Measurements from ENCODE around the gene CFAP74. TPM values are rescaled to one million over a fixed set of nuclear protein-coding genes. Genes with fewer than 3 reads are reported as not detected.

Gene CFAP74
- total RNA-seq, 2 experiments from 2014 or later, result not detected

- no peak for TF ChIP-seq CTCF (IDR thresholded peaks at IDR 0.05)
- intact Hi-C loops (cut with DNase I, micrococcal nuclease), result no loop called here
- H3K4me3 Mint-ChIP-seq, result no peak overlapping the region
- ATAC-seq (ENCODE audit: poor library complexity) (no peak), DNase-seq (no peak)
- H3K27ac Mint-ChIP-seq, result no peak overlapping the region
- Histone ChIP-seq H3K4me3 (ENCODE audit: low read length) (no peak overlapping the region), H3K27ac (ENCODE audit: low read depth in 1 of 2, low read length in 2 of 2) (no peak overlapping the region), H3K4me1 (ENCODE audit: insufficient read depth, low read length) (peaks cover 19% of the 10 kb centered on the region), H3K9me3 (ENCODE audit: control insufficient read depth in 1 of 2, insufficient read depth in 1 of 2, low read length in 2 of 2) (no peaks in the 10 kb centered on the region), H3K27me3 (ENCODE audit: control insufficient read depth in 1 of 2, insufficient read depth in 2 of 2, low read length in 2 of 2) (no peaks in the 10 kb centered on the region), H3K36me3 (ENCODE audit: insufficient read depth, low read length) (no peaks in the 10 kb centered on the region)
- H3K36me3 Mint-ChIP-seq (ENCODE audit: low read depth), result no peaks in the 10 kb centered on the region
- POLR2A ChIA-PET, result no interaction called here
- CTCF ChIA-PET, result no interaction called here
- peaks cover 4% of the 10 kb centered on the region for H3K4me1 Mint-ChIP-seq (ENCODE audit: low read depth)
- H3K27me3 Mint-ChIP-seq, result no peaks in the 10 kb centered on the region
- H3K9me3 Mint-ChIP-seq, result no peaks in the 10 kb centered on the region
Observed at GRCh38 chr1:1922956-1923833, 80.4 kb downstream of the CFAP74 start.

- Mint-ChIP-seq H3K4me1 (ENCODE audit: low read depth) (peaks cover 4% of the 10 kb centered on the region), H3K9me3 (no peaks in the 10 kb centered on the region), H3K27ac (no peak overlapping the region), H3K27me3 (no peaks in the 10 kb centered on the region), H3K4me3 (no peak overlapping the region), H3K36me3 (ENCODE audit: low read depth) (no peaks in the 10 kb centered on the region)
- DNase-seq (peak in 1 of 14 experiments; percentile 38), ATAC-seq (ENCODE audit: poor library complexity) (no peak)
- Histone ChIP-seq H3K9me3 (ENCODE audit: control insufficient read depth in 1 of 2, insufficient read depth in 1 of 2, low read length in 2 of 2) (no peaks in the 10 kb centered on the region), H3K27me3 (ENCODE audit: control insufficient read depth in 1 of 2, insufficient read depth in 2 of 2, low read length in 2 of 2) (no peaks in the 10 kb centered on the region), H3K27ac (ENCODE audit: low read depth in 1 of 2, low read length in 2 of 2) (no peak overlapping the region), H3K4me1 (ENCODE audit: insufficient read depth, low read length) (peaks cover 24% of the 10 kb centered on the region), H3K36me3 (ENCODE audit: insufficient read depth, low read length) (no peaks in the 10 kb centered on the region), H3K4me3 (ENCODE audit: low read length) (no peak overlapping the region)
- CTCF ChIA-PET, result no interaction called here
- intact Hi-C loops (cut with DNase I, micrococcal nuclease), result no loop called here
- POLR2A ChIA-PET, result no interaction called here
- no peak for TF ChIP-seq CTCF (IDR thresholded peaks at IDR 0.05)
Observed at GRCh38 chr1:1922702-1922955, 81.0 kb downstream of the CFAP74 start.

GRCh38 chr1:1921901-1922701 lies 81.5 kb downstream of the CFAP74 start:
- Mint-ChIP-seq H3K36me3 (ENCODE audit: low read depth) (no peaks in the 10 kb centered on the region), H3K4me1 (ENCODE audit: low read depth) (peaks cover 4% of the 10 kb centered on the region), H3K4me3 (no peak overlapping the region), H3K27ac (no peak overlapping the region), H3K9me3 (no peaks in the 10 kb centered on the region), H3K27me3 (no peaks in the 10 kb centered on the region)
- ChIA-PET POLR2A (no interaction called here), CTCF (interaction anchor here (3.1 kb wide), 1 partner anchor 13 kb away, joined by 13 read pairs; no protein-coding TSS in a partner anchor)
- intact Hi-C loops (cut with DNase I, micrococcal nuclease), result no loop called here
- no peak for TF ChIP-seq CTCF (IDR thresholded peaks at IDR 0.05)
- H3K4me3 ChIP-seq (ENCODE audit: low read length), result no peak overlapping the region
- H3K27me3 ChIP-seq (ENCODE audit: control insufficient read depth in 1 of 2, insufficient read depth in 2 of 2, low read length in 2 of 2), result no peaks in the 10 kb centered on the region
- DNase-seq, result peak in 1 of 14 experiments; percentile 38
- no peak for ATAC-seq (ENCODE audit: poor library complexity)
- H3K27ac ChIP-seq (ENCODE audit: low read depth in 1 of 2, low read length in 2 of 2), result no peak overlapping the region
- H3K36me3 ChIP-seq (ENCODE audit: insufficient read depth, low read length), result no peaks in the 10 kb centered on the region
- peaks cover 26% of the 10 kb centered on the region for H3K4me1 ChIP-seq (ENCODE audit: insufficient read depth, low read length)
- no peaks in the 10 kb centered on the region for H3K9me3 ChIP-seq (ENCODE audit: control insufficient read depth in 1 of 2, insufficient read depth in 1 of 2, low read length in 2 of 2)
